Activated CD4-positive, CD25-positive, alpha-beta regulatory T cell treated with anti-CD3 and anti-CD28 coated beads, Interleukin-2, amount 50 U/mL, for 24 hours (primary cell): ENCODE data around the gene ACSM4.
"Not testable (repeated sequence)": the region's sequence is repeated elsewhere in the genome, so short reads cannot be mapped to it uniquely, and the experiment has no call there.

Experiments used
- ATAC-seq, 2 donors: fragments of 150-1000 bp; cut with Tn5 transposase; one replicate each; pipeline ENCODE4 v1.10.0; 2021; ENCODE audit warnings: mild to moderate bottlenecking in 1 of 2, moderate library complexity in 1 of 2

ACSM4 gene

GRCh38 chr12:7303772-7304171 lies at the start of gene ACSM4:
ACSM4 (plus strand) TSS chr12:7304072; CDS start chr12:7304332, 260 bp downstream.
- no peak for ATAC-seq

- ATAC-seq = no peak
Measured at GRCh38 chr12:7259060-7259459, 44.8 kb upstream of the ACSM4 start.

GRCh38 chr12:7264538-7264937 lies 39.3 kb upstream of the ACSM4 start:
- no peak for ATAC-seq

- ATAC-seq = no peak
Measured at GRCh38 chr12:7265251-7265650, 38.6 kb upstream of the ACSM4 start.

GRCh38 chr12:7269273-7269672 lies 34.6 kb upstream of the ACSM4 start:
- no peak for ATAC-seq

GRCh38 chr12:7271893-7272514 lies 31.9 kb upstream of the ACSM4 start:
- no peak for ATAC-seq

- ATAC-seq = not testable (repeated sequence)
Measured at GRCh38 chr12:7275482-7275881, 28.4 kb upstream of the ACSM4 start.

- no peak for ATAC-seq
Measured at GRCh38 chr12:7282844-7283243, 21.0 kb upstream of the ACSM4 start.

- ATAC-seq = no peak
Measured at GRCh38 chr12:7289743-7290142, 14.1 kb upstream of the ACSM4 start.

- not testable (repeated sequence) for ATAC-seq
Measured at GRCh38 chr12:7290588-7290987, 13.3 kb upstream of the ACSM4 start.

GRCh38 chr12:7292300-7292699 lies 11.6 kb upstream of the ACSM4 start:
- no peak for ATAC-seq

- ATAC-seq = no peak
Measured at GRCh38 chr12:7293670-7294069, 10.2 kb upstream of the ACSM4 start.

GRCh38 chr12:7295529-7295928 lies 8.3 kb upstream of the ACSM4 start:
- ATAC-seq = no peak

- ATAC-seq = no peak
Measured at GRCh38 chr12:7297865-7298264, 6.0 kb upstream of the ACSM4 start.

GRCh38 chr12:7302266-7302986 lies 1.4 kb upstream of the ACSM4 start:
- no peak for ATAC-seq

- ATAC-seq = no peak
Measured at GRCh38 chr12:7303230-7303629, 642 bp upstream of the ACSM4 start.

GRCh38 chr12:7304456-7304855 lies 584 bp downstream of the ACSM4 start:
- no peak for ATAC-seq

- ATAC-seq = no peak
Measured at GRCh38 chr12:7310070-7310469, 6.2 kb downstream of the ACSM4 start.

- ATAC-seq = no peak
Measured at GRCh38 chr12:7319930-7320329, 16.1 kb downstream of the ACSM4 start.

- no peak for ATAC-seq
Measured at GRCh38 chr12:7321624-7322023, 17.8 kb downstream of the ACSM4 start.

- no peak for ATAC-seq
Measured at GRCh38 chr12:7322599-7322998, 18.7 kb downstream of the ACSM4 start.

- no peak for ATAC-seq
Measured at GRCh38 chr12:7324176-7324575, 20.3 kb downstream of the ACSM4 start.

GRCh38 chr12:7327918-7328317 lies 24.0 kb downstream of the ACSM4 start:
- no peak for ATAC-seq

GRCh38 chr12:7337790-7338189 lies 33.9 kb downstream of the ACSM4 start:
- ATAC-seq = not testable (repeated sequence)

GRCh38 chr12:7339675-7340074 lies 35.8 kb downstream of the ACSM4 start:
- no peak for ATAC-seq
